ENCODE results near the gene TYRP1.

The TYRP1 gene

GRCh38 chr9:12708562-12709298 is 15.5 kb downstream of the TYRP1 start:
- H3K4me3 ChIP-seq (ENCODE audit: low read length), result no peak overlapping the region
- TF ChIP-seq ZNF274 (IDR thresholded peaks at IDR 0.05; ENCODE audit: low read depth, low read length), result no peak

DNA sequence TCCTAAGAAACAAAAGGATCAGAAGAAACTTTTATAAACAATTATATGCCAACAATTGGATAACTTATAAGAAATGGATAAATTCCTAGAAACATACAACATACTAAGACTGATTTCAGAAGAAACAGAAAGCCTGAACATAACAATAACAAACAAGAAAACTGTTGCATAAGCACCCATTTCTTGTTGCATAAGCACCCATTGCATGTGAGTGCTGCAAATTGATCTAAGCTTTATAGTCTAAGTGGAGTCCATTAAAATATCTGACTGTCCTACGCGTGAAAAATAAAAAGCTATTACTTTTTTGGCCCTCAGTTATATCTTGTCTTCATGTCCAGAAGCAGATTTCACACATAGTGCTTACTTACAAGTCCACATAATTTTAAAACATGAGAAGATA is 19.3 kb downstream of the TYRP1 start:
- no peak overlapping the region for H3K4me3 ChIP-seq (ENCODE audit: low read length)
- no peak for TF ChIP-seq ZNF274 (IDR thresholded peaks at IDR 0.05; ENCODE audit: low read depth, low read length)

DNA sequence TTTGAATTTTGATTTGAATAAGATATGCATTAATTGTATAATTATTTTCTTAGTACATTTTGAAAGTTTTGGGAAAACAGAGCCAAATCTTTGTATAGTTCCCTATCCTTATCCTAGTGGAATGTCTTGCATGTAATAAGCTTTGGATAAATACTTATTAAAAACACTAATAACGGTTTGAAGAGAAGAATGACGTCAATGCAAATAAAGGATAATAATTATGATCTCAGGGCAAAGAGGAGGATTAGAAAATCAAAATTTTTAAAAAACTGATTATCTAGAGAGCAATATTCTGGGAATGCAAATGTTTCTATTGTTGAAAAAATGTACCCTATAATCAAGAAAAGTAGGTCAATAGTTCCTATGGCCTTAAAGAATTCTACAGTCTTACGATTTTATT is 22.1 kb downstream of the TYRP1 start:
- no peak overlapping the region for H3K4me3 ChIP-seq (ENCODE audit: low read length)
- TF ChIP-seq ZNF274 (IDR thresholded peaks at IDR 0.05; ENCODE audit: low read depth, low read length), result no peak

GRCh38 chr9:12716823-12717600 is 23.8 kb downstream of the TYRP1 start:
- no peak for TF ChIP-seq ZNF274 (IDR thresholded peaks at IDR 0.05; ENCODE audit: low read depth, low read length)
- H3K4me3 ChIP-seq (ENCODE audit: low read length), result no peak overlapping the region

GRCh38 chr9:12717907-12718306 is 24.7 kb downstream of the TYRP1 start:
- no peak for TF ChIP-seq ZNF274 (IDR thresholded peaks at IDR 0.05; ENCODE audit: low read depth, low read length)
- H3K4me3 ChIP-seq (ENCODE audit: low read length), result no peak overlapping the region

- H3K4me3 ChIP-seq (ENCODE audit: low read length), result no peak overlapping the region
- TF ChIP-seq ZNF274 (IDR thresholded peaks at IDR 0.05; ENCODE audit: low read depth, low read length), result no peak
Measured at GRCh38 chr9:12718482-12719026, 25.4 kb downstream of the TYRP1 start.

GRCh38 chr9:12719431-12719830 is 26.2 kb downstream of the TYRP1 start:
- no peak overlapping the region for H3K4me3 ChIP-seq (ENCODE audit: low read length)
- TF ChIP-seq ZNF274 (IDR thresholded peaks at IDR 0.05; ENCODE audit: low read depth, low read length), result no peak

- TF ChIP-seq ZNF274 (IDR thresholded peaks at IDR 0.05; ENCODE audit: low read depth, low read length), result no peak
- H3K4me3 ChIP-seq (ENCODE audit: low read length), result no peak overlapping the region
Measured at GRCh38 chr9:12720551-12720950, 27.4 kb downstream of the TYRP1 start.

GRCh38 chr9:12722131-12722530 is 28.9 kb downstream of the TYRP1 start:
- TF ChIP-seq ZNF274 (IDR thresholded peaks at IDR 0.05; ENCODE audit: low read depth, low read length), result no peak
- H3K4me3 ChIP-seq (ENCODE audit: low read length), result no peak overlapping the region

- TF ChIP-seq ZNF274 (IDR thresholded peaks at IDR 0.05; ENCODE audit: low read depth, low read length), result no peak
- H3K4me3 ChIP-seq (ENCODE audit: low read length), result no peak overlapping the region
Measured at GRCh38 chr9:12723409-12724028, 30.3 kb downstream of the TYRP1 start.

DNA sequence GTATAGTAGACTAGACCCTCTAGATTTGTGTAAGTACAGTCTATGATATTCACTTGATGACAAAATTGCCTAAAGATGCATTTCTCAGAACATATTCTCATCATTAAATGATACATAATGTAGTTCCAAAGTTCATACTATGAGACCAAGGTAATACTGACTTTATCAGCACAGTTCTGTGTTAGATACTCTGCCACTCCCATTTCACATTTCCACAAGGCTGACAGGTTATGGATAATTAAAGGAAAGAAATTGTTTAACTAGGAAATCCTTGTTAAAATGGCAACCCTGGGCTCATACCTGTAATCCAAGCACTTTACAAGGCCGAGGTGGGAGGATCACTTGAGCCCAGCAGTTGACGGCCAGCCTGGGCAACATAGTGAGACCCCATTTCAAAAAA is 33.6 kb downstream of the TYRP1 start:
- TF ChIP-seq ZNF274 (IDR thresholded peaks at IDR 0.05; ENCODE audit: low read depth, low read length), result no peak
- no peak overlapping the region for H3K4me3 ChIP-seq (ENCODE audit: low read length)

DNA sequence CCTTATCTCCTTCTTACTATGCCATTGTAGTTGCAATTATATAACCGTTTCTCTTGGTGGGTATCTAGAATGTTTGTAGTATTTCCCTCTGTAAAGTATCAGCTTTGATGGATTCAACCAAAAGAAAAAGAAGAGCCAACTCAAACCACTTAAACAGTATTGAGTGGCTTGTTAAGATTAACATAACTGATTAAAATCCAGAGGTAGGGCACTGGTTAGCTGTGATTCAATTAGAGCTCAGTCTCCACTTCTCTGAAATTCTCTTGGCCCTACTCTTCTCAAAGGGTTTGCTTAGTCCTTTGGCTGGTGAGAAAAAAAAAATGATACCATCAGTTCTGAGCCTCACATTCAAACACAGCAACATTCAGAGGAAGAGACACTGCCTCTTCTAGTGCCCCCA is 37.0 kb downstream of the TYRP1 start:
- TF ChIP-seq ZNF274 (IDR thresholded peaks at IDR 0.05; ENCODE audit: low read depth, low read length), result no peak

GRCh38 chr9:12730927-12731326 is 37.7 kb downstream of the TYRP1 start:
- TF ChIP-seq ZNF274 (IDR thresholded peaks at IDR 0.05; ENCODE audit: low read depth, low read length), result no peak
- H3K4me3 ChIP-seq (ENCODE audit: low read length), result no peak overlapping the region

More for the DNA sequence above, 37.0 kb downstream of the TYRP1 start:
- H3K4me3 ChIP-seq (ENCODE audit: low read length), result no peak overlapping the region

- no peak for TF ChIP-seq ZNF274 (IDR thresholded peaks at IDR 0.05; ENCODE audit: low read depth, low read length)
- no peak overlapping the region for H3K4me3 ChIP-seq (ENCODE audit: low read length)
Measured at GRCh38 chr9:12732971-12733370, 39.8 kb downstream of the TYRP1 start.
